ENCODE measurements around the gene SLC7A11.
"Not testable (repeated sequence)": the region's sequence is repeated elsewhere in the genome, so short reads cannot be mapped to it uniquely, and the experiment has no call there.

Gene SLC7A11

DNA sequence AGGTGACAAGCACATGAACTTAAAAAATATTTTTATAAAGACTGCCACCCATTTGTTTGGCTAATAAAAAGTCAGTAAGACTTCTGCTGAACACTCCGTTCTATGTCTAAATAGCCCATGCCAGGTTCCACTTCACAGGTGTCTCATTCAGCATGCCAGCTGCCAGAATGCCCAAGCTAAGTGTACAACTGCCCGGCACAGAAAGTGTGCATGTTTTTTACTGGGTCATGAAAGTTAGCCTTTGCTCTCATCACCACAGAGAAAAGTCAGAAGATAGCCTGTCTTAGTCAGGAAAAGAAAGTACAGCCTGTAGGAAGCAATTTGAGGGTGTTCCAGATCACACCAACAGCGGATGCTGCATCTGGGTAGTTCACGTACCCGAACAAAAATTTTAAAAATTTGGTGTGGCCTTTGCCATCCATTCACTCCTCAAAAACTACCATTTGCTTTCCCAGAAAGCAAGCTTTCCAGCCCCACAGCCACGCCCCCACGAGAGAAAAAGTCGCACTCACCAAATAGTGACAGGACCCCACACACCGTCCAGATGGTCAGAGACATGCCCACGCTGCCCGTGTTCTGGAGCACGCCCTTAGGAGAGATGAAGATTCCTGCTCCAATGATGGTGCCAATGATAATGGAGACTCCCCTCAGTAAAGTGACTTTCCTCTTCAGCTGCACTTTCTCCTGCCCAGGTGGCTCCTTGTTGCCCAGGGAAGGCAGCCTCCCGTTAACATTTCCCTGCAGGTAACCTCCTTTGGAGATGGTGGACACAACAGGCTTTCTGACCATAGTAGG lies 671 bp downstream of the SLC7A11 start:
- no peak for DNase-seq

DNA sequence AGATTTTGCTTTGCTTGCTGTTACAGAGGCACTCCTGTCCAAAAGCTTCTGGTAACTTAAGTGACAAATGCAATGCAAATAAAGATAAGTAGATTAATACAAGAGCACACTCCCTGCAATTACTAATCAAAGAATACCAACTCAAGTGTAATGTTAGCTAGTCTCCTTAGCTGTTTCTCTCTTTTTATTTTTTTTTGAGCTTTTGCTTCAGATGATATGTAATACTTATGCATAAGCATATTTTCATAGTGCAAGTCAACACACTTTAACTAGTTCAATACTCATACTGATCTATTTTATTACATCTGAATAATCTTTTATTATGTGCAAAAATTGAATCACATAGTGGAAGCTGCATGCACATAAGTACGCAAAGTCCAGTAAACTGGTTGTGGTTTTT lies 2.7 kb downstream of the SLC7A11 start:
- no peak for DNase-seq

DNA sequence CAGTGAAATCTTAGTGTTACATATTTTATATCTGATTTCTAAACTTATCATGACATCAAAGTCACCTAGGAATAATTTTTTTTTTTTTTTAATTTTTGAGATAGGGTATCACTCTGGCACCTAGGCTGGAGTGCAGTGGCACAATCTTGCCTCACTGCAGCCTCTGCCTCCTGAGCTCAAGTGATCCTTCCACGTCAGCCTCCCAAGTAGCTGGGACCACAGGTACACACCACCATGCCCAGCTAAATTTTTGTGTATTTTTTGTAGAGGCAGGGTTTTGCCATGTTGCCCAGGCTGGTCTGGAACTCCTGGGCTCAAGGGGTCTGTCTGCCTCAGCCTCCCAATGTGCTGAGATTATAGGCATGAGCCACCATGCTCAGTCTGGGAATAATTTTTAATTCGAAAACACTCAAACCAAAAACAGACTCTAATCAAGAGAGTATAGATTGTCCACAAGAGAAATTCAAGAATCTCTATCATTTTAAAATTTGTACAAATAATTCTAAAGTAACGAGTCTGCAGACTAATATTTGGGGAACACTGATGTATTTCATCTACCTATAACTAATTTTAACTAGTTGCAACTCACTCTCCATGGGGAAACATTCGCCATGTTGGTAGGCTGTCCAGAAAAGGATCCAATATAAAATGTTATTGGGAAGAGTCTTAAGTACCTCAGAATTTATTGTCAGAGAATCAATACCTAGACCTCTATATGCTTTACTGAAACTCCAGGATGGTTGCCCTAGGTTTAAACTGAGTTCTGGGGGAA lies 3.4 kb downstream of the SLC7A11 start:
- no peak for DNase-seq

DNA sequence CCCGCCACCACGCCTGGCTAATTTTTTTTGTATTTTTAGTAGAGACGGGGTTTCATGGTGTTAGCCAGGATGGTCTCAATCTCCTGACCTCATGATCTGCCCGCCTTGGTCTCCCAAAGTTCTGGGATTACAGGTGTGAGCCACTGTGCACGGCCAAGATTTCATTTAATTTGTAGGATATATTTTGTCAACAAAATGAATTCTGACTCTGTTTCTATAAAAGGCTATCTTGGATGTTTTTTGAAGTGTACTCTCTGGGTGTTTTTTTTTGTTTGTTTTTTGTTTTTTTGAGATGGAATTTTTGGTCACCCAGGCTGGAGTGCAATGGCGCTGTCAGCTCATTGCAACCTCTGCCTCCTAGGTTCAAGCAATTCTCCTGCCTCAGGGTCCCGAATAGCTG lies 5.0 kb downstream of the SLC7A11 start:
- DNase-seq = not testable (repeated sequence)

DNA sequence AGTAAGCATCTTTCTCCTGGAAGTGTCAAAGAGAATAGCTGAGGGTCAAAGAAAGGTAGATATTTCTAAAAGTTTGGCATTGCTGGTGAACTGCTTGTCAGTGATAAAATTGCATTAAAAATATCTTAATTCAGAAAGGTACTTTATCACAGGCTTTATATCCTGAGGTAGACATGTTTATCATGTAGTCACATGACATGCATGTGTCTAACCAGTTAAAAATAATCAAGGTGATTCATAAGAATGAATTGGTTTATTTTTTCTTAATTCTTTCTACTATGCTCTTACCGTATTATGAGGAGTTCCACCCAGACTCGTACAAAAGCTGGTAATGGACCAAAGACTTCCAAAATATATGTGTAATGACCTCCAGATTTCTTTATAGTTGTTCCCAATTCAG lies 6.1 kb downstream of the SLC7A11 start:
- no peak for DNase-seq

DNA sequence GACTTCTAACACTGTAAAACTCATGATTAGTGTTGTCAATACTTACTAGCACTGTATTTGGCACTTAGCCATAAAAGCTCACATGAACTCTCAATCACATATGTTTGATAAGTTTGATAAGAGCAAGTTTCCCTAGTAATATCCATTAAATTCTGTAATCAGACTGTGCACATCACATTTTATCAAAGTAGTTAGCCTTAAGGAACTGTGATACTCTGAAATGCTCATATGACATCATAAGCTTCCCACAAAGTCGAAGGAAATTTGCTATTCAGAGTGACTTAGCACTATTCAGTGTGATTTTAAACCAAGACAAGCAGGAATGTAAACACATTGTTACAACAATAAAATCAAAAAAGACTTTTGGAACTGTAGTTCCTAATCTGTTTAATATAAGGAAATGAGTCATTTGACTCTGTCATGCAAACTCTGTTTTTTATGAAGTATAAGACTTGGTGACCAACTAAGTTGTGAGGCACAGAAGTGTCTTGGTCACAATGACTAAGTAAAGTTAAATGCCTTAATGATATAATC lies 6.7 kb downstream of the SLC7A11 start:
- DNase-seq = no peak

DNA sequence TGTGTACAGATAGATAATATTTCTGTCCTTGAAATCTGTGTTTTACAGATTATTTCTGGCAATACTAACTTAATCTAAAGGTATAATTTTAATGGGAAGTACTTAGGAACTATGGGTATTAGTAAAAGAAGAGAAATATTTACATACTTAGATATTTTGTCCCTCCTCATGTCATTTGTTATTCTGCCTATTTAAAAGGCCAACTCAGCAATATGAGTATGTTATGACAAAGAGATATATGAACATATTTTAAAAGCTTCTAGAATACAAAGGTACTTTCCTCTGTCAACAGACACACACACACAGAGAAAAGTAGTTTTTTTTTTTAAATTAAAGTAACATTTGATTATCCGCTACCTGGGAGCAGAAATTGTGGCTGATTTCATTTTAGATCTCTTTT lies 7.9 kb downstream of the SLC7A11 start:
- DNase-seq = no peak

DNA sequence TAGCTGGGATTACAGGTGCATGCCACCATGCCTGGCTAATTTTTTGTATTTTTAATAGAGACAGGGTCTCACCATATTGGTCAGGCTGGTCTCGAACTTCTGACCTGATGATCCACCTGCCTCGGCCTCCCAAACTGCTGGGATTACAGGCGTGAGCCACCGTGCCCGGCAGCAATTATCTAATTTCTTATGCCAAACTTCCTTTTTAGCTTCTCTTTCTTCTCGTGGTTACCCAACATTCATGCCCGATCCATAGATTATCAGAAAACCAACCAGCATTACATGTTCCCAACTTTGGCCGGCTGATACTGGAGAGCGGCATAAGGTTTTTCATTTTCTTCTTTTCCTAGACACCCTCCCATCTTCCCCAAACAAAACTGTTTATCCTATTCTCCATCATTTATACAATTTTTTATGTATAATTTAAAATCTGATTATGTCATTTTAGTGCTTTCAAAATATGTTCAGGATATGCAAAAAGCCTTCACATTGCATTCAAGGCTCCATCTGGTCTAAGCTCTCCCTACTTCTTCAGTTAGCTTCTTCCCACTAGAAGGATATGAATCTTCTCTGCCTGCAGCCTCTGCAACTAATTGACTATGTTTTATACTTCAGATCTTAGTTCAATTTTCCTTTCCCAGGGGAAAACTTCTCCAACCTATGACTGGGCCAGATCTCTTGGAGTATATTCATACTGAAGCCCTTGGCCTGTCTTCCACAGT lies 8.7 kb downstream of the SLC7A11 start:
- DNase-seq = no peak

DNA sequence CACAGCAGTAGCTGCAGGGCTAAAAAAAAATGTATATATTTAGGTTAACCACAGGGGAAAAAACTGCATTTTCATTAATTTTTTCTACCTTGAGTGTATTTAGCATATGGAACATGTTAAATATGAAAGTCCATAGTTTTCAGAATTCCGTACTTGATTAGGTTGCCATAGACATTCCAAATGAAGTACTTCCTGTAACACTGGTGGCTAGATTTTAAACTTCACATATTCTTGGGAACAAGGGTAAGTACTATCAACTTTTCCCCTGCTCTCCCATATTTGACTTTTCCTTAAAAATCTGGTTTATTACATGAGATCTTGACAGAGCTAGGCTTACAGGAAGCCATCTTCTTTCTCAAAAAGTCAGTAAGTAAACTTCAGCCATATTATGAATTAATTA lies 9.8 kb downstream of the SLC7A11 start:
- DNase-seq = no peak

DNA sequence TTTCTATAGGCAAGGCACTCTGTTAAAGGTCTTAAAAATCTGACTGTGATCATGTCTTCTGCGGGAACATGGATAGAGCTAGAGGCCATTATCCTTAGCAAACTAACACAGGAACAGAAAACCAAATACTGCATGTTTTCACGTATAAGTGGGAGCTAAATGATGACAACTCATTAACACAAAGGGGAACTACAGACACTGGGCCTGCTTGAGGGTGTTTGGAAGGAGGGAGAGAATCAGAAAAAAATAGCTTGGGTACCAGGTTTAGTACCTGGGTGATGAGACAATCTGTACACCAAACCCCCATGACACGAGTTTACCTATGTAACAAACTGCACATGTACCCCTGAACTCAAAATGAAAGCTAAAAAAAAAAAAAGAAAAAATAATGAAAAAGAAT lies 12.1 kb downstream of the SLC7A11 start:
- no peak for DNase-seq

DNA sequence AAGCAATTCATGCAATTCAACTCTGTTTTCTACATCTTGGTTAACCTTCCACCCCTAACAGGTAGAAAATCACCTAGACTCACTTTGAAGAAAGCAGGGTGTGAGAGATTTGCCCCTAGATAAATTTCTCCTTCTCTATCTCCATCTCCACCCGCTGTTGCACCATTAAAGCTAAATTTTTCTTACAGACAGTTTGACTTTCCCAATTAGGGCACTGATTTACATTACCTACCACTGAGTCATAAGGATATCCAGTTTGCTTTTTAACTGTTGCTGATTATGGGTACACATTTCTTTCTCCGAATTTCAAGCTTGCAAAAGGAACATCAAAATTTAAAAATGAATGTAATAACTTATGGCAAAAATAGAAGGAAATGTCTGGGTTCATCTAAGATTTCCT lies 13.0 kb downstream of the SLC7A11 start:
- DNase-seq = no peak

DNA sequence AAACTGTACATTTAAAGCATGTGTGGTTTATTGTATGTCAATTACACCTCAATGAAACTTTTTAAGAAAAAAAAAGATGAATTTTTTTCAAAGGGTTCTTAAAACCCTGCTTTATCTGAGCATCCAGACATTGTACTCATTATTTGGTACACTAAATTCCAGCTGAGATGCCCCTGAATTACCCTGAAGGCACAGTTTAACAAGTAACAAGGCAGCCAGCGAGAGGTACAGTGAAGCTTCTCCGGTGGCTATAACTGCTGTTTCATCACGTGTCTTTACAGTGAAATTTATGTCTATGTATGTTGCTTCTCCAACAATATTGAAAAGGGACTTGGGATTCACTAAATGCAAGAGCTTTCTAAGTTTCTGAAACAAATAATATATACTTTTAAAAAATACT lies 15.8 kb downstream of the SLC7A11 start:
- no peak for DNase-seq

DNA sequence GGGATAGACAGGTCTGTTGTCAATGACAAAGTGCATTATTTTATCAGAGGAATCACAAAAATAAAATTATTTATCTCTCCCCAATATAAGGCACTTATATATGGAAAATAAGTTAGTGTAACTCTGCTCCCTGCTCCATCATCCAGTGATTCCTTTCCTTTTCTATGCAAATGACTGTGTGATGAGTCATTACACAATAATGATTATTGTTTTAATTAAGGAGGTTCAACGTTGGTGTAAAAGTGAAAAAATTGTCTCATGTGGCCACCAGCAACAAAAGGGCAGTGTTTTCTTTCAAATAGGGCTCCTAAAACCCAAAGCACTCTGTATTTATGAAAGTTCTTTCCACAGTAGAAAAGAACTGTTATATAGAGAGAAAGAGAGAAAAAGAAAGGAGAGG lies 16.7 kb downstream of the SLC7A11 start:
- no peak for DNase-seq

DNA sequence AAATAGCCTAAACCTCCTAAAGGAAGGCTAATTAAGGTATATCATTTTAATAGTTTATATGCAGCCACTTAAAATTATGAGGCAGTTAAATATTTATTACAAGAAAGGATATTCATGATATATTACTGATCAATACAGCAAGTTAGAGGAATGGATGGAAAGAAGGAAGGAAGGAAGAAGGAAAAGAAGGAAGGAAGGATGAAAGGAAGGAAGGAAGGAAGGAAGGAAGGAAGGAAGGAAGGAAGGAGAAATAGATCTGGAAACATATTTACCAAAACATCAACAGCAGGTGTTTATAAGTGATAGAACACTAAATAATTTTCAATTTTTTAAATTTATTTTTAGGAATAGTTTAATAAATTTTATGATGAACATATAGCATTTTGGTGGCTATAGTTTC lies 17.5 kb downstream of the SLC7A11 start:
- DNase-seq = no peak

DNA sequence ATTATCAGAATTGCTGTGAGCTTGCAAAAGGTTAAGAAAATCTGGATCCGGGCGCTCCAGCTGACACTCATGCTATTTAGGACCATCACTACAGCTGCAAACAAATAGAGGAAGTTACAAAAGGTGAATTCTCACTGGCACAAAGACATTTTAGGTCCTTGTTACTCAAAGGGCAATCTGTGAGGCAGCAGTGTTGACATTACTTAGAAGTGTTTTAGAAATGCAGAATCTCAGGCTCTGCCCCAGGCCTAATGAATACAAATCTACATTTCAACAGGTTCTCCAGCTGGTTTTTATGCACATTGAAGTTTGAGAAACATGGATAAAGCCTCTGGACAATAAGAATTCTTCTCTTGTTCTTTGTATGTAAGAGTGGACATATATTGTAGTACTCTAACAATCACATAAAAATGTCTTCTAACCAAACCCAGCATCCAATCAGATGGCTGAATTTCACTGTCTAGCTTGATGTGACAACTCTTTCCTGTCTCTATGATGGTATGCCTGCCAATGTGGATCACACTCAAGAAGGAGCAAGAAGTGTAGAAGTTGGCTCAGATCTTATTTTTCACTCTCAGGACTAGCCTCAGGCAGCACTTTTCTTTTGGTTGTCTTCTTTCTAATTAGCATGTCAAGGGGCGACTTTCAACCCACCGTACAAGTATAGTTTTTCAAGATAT lies 18.8 kb downstream of the SLC7A11 start:
- no peak for DNase-seq

DNA sequence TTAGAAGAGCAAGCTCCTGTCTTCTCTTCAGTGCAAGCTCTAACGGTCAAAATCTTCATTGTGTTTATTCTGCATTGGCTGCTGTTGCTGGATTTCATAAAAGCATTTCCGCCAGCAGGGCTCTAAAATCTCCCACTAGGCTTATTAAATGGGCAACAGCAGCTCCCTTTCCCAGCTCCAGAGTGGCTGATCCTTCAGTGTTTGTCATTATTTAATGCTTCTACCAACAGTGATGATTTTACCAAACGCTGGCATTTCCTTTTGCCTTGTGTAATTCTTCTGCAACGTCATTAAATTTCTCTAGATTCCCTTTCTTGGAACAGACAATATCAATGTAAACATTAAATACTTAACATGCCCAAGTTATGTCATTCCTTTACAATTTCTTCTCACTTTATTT lies 20.1 kb downstream of the SLC7A11 start:
- DNase-seq = no peak

DNA sequence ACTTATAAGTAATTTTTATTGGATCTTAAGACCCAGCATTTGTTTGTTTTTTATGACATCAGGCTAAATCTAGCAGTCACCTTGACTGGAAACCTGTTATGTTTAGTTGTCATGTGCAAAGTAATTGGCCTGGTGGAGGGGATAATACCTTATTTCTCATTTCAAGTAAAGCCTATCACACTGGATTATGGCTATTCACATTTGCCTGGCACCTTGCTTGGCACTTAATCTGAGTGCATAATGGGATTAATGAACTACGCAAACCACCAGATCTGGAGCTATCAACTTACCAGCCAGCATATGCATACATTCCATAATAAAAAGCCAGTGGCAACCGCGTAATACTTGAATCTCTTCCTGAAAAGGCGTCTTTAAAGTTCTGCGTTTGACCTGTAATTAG lies 23.2 kb downstream of the SLC7A11 start:
- DNase-seq = no peak

DNA sequence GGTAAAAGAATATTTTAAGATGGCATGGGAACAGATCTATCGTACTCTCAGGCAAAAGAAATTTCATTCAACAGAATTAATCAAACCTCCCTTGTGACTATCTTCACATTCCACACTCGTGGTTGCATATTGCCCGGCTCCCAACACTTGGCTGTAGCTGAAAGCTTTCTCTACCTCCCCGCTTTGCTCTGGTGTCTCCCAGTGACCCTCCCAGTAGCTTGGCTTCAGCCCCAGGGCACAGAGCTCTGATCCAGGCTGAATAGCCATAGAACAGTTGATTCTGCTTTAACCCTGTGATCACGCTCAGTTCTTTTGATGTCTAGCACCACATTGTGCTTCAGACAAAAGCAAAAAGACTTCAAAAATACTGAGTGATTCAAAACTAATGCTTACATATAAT lies 24.6 kb downstream of the SLC7A11 start:
- no peak for DNase-seq

DNA sequence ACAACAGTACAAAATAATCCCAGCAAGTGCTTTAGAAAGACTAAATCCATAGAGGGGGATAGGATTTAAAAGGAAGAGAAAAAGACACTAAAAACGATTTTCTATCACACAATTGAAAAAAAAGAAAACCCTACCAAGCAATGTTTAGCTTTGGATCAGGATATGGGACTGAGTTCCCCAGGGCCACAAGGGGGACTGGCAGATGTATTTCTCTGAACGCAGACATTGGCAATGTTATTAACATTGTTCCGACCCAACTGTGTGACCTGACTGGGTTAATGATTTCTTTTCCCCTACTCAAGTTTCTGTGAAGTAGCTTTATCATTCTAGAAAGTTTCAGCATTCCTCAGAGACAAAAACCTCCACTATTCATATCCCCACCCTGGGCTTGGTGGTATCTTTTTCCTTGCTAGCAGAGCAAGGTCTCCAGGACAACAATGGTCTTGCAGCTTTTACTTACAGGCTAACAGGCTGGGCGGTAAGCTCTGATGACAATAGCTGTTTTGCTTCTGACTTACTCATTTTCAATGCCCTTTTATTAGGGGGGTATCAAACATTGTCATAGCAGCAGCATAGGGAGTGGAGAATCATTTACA lies 25.8 kb downstream of the SLC7A11 start:
- DNase-seq = no peak

DNA sequence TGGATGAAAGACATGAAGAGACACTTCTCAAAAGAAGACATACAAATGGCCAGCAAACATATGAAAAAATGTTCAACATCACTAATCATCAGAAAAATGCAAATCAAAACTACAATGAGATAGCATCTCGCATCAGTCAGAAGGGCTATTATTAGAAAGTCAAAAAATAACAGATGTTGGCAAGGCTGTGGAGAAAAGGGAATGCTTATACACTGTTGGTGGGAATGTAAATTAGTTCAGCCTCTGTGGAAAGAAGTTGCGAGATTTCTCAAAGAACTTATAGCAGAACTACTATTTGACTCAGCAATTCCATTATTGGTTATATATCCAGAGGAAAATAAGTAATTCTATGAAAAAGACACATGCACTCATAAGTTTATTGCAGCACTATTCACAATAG lies 31.6 kb downstream of the SLC7A11 start:
- DNase-seq = not testable (repeated sequence)

DNA sequence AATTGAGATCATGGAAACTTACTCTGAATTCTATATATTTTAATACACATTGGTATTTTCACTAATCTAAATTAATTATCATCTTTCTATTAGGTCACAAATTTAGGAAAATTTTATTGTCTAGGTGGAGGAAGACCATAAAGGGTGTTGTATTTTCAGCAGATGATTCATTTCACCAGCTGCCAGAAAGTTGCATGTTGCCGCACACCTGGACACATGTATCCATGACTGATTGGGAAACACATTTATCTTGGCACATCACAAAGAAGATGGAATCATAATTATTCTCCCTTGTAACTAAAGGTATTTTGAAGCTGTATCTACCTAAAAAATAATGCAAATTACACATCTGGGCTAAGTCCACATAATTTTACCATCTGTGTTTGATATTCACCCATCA lies 33.1 kb downstream of the SLC7A11 start:
- no peak for DNase-seq

DNA sequence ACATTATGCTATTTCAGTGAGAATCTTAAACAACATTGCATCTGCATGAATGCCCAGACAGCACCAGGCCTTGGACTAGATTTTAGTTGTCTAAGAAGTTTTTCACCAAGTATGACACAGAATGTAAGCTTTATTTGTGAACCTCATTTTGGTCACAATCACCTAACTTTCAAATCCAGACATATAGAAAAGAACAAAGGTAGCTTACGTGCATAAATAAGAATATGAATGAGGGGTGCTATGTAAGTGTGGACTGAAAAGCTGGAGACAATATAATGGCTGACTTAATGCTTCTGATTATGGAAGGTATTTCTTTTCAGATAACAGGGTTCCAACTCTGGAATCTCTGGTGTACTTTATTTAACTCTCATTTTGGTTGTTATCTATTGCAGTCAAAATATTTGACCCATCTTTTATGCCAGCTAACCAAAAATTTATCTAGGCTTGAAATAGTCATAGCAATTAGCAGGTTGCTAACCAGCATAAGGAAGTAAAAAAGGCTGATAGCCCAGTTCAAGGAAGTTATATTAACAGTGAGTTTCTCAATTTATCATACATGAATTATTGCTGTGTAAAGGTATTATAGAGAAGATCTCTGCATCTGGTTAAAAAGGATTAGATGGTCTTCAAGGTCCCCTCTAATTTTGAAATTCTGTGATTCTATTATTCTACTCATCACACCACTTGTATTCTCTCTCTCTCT lies 36.5 kb downstream of the SLC7A11 start:
- no peak for DNase-seq

Measured in NCI-H2171 treated with DMSO at 0.1 percent for 48 hours (cell line).